Ascending aorta (tissue), 2 donors: Measurements from ENCODE around the gene ATP4A. TPM values are rescaled to one million over a fixed set of nuclear protein-coding genes. Genes with fewer than 3 reads are reported as not detected.
A peak's percentile ranks its signal among the peaks of the same experiment; 100 is the strongest.

Experiments
- DNase-seq, 2 donors: peaks; one replicate each; pipeline ENCODE4 v3.0.0-alpha.2; 2019; ENCODE audit warnings: low spot score in 2 of 2
- H3K27ac ChIP-seq, 2 donors: fragments of 200-600 bp; sonication (generic); one replicate each; pipeline ENCODE4 v1.5.1; 2016 to 2017; ENCODE audit warnings: mild to moderate bottlenecking in 1 of 2
- H3K27me3 ChIP-seq: fragments of 200-600 bp; sonication (generic); one replicate; pipeline ENCODE4 v1.5.1; 2017
- H3K36me3 ChIP-seq, 2 donors: fragments of 200-600 bp; sonication (generic); one replicate each; pipeline ENCODE4 v1.5.1; 2016
- H3K4me1 ChIP-seq, 2 donors: fragments of 200-600 bp; sonication (generic); one replicate each; pipeline ENCODE4 v1.5.1; 2016 to 2017; ENCODE audit warnings: mild to moderate bottlenecking in 1 of 2
- H3K4me3 ChIP-seq, 2 donors: fragments of 200-600 bp; sonication (generic); one replicate each; pipeline ENCODE4 v1.5.1; 2016 to 2017; ENCODE audit warnings: mild to moderate bottlenecking in 1 of 2
- H3K9me3 ChIP-seq, 2 donors: fragments of 200-600 bp; sonication (generic); one replicate each; pipeline ENCODE4 v1.5.1; 2016
- intact Hi-C: fragments of 100-400 bp; cut with DNase I; formaldehyde crosslinking; loops from one replicate; pipeline ENCODE4 v1.15.1; 2023
- total RNA-seq: library from RNA; depleted of rRNA; stranded (reverse); fragments of >200 nt; gene quantifications from one replicate; pipeline ENCODE4 v1.1.0, GENCODE V29; 2016
- TF ChIP-seq, protein P1 (sequence below), 3 experiments: fragments of 200-600 bp in 2 of 3; fragments of 450-650 bp in 1 of 3; sonication (generic) in 2 of 3; IDR thresholded peaks; one replicate each; pipeline ENCODE4 v1.5.1; 2016 to 2019; ENCODE audit warnings: antibody characterized with exemption in 3 of 3, mild to moderate bottlenecking in 1 of 3, moderate library complexity in 1 of 3

The ATP4A gene
- total RNA-seq, 1 donor from 2014 or later = not detected

GRCh38 chr19:35577918-35578317 is 14.5 kb upstream of the ATP4A start:
- no peaks in the 10 kb centered on the region for H3K4me1 ChIP-seq

DNA sequence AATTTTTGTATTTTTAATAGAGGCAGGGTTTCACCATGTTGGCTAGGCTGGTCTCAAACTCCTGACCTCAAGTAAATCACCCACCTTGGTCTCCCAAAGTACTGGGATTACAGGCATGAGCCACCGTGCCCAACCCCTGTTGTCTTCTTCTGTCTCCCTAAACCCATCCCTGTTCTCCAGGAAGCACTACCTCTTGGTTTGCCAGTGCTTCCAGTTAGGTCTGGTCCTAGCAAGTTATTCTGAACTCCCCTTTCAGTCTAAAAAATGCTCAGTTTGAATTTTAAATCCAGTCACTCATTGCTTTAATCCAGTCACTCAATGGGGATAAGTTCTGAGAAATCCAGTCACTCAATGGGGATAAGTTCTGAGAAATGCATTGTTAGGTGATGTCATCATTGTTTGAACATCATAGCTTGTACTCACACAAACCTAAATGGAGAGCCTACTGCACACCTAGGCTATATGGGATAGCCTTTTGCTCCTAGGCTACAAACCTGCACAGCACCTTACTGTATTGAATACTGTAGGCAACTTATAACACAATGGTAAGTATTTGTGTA is 8.0 kb upstream of the ATP4A start:
- no peak overlapping the region for H3K27ac ChIP-seq
- TF ChIP-seq, protein P1, sequence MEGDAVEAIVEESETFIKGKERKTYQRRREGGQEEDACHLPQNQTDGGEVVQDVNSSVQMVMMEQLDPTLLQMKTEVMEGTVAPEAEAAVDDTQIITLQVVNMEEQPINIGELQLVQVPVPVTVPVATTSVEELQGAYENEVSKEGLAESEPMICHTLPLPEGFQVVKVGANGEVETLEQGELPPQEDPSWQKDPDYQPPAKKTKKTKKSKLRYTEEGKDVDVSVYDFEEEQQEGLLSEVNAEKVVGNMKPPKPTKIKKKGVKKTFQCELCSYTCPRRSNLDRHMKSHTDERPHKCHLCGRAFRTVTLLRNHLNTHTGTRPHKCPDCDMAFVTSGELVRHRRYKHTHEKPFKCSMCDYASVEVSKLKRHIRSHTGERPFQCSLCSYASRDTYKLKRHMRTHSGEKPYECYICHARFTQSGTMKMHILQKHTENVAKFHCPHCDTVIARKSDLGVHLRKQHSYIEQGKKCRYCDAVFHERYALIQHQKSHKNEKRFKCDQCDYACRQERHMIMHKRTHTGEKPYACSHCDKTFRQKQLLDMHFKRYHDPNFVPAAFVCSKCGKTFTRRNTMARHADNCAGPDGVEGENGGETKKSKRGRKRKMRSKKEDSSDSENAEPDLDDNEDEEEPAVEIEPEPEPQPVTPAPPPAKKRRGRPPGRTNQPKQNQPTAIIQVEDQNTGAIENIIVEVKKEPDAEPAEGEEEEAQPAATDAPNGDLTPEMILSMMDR (IDR thresholded peaks at IDR 0.05) = no peak

More at GRCh38 chr19:35577918-35578317, 14.5 kb upstream of the ATP4A start:
- DNase-seq = no peak
- no peak overlapping the region for H3K27ac ChIP-seq
- peaks cover 13 to 17% of the 10 kb centered on the region in 2 donors for H3K9me3 ChIP-seq
- no peak overlapping the region for H3K4me3 ChIP-seq
- intact Hi-C loops = no loop called here
- TF ChIP-seq, protein P1 (IDR thresholded peaks at IDR 0.05) = no peak
- H3K27me3 ChIP-seq = no peaks in the 10 kb centered on the region
- H3K36me3 ChIP-seq = no peaks in the 10 kb centered on the region

GRCh38 chr19:35569281-35569781 is 5.9 kb upstream of the ATP4A start:
- Histone ChIP-seq H3K27me3 (no peaks in the 10 kb centered on the region), H3K9me3 (no peaks in the 10 kb centered on the region), H3K36me3 (no peaks in the 10 kb centered on the region), H3K27ac (no peak overlapping the region), H3K4me3 (no peak overlapping the region), H3K4me1 (no peaks in the 10 kb centered on the region)
- TF ChIP-seq, protein P1 (IDR thresholded peaks at IDR 0.05) = no peak
- intact Hi-C loops = no loop called here
- peak in 1 of 2 donors; percentile 34 for DNase-seq

More for the DNA sequence above, 8.0 kb upstream of the ATP4A start:
- intact Hi-C loops = no loop called here
- no peaks in the 10 kb centered on the region for H3K36me3 ChIP-seq
- H3K4me3 ChIP-seq = no peak overlapping the region
- no peaks in the 10 kb centered on the region for H3K4me1 ChIP-seq
- no peaks in the 10 kb centered on the region for H3K27me3 ChIP-seq
- peak in 1 of 2 donors; percentile 16 for DNase-seq
- H3K9me3 ChIP-seq = peaks cover 11% of the 10 kb centered on the region in 2 donors

DNA sequence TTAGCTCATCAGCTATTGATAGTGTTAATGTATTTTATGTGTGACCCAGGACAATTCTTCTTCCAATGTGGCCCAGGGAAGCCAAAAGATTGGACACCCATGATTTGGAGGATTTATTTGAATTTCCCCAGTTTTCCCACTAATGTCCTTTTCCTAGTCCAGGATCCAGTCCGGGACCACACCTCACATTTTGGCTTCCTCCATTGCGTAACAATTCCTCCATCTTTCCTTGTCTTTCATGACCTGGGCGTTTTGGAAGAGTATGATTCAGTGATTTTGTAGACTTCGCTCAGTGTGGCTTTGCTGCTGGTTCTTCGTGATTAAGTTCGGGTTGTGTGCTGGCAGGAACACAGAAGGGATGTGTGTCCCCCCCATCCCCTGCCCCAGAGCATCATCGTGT is 3.3 kb upstream of the ATP4A start:
- DNase-seq = peak in 1 of 2 donors; percentile 27
- no peak overlapping the region for H3K27ac ChIP-seq
- intact Hi-C loops = no loop called here
- no peak overlapping the region for H3K4me3 ChIP-seq
- no peaks in the 10 kb centered on the region for H3K36me3 ChIP-seq
- H3K9me3 ChIP-seq = no peaks in the 10 kb centered on the region
- no peaks in the 10 kb centered on the region for H3K4me1 ChIP-seq
- no peaks in the 10 kb centered on the region for H3K27me3 ChIP-seq
- TF ChIP-seq, protein P1 (IDR thresholded peaks at IDR 0.05) = no peak

- H3K4me3 ChIP-seq = no peak overlapping the region
- H3K9me3 ChIP-seq = no peaks in the 10 kb centered on the region
- peak in 1 of 2 donors; percentile 33 for DNase-seq
- TF ChIP-seq, protein P1 (IDR thresholded peaks at IDR 0.05) = no peak
- no peaks in the 10 kb centered on the region for H3K27me3 ChIP-seq
- H3K27ac ChIP-seq = no peak overlapping the region
- H3K4me1 ChIP-seq = no peaks in the 10 kb centered on the region
- no peaks in the 10 kb centered on the region for H3K36me3 ChIP-seq
- intact Hi-C loops = no loop called here
Measured at GRCh38 chr19:35565016-35565856, 1.8 kb upstream of the ATP4A start.
